WTC11 (cell line): ENCODE measurements around the gene LAMTOR4. TPM values are rescaled to one million over a fixed set of nuclear protein-coding genes. Genes with fewer than 3 reads are reported as not detected.
A peak's percentile ranks its signal among the peaks of the same experiment; 100 is the strongest.

Experiments used
- CBFB ChIP-seq: sonication (generic); formaldehyde crosslinking; IDR thresholded peaks from 2 replicates; pipeline ENCODE4 v1.8.1; 2022; ENCODE audit warnings: mild to moderate bottlenecking, low read depth, missing genetic modification reagents
- ELF4 ChIP-seq: sonication (generic); formaldehyde crosslinking; IDR thresholded peaks from 2 replicates; pipeline ENCODE4 v1.8.1; 2022; ENCODE audit warnings: low read depth, mild to moderate bottlenecking, moderate library complexity, missing genetic modification reagents
- FOXJ3 ChIP-seq: sonication (generic); formaldehyde crosslinking; IDR thresholded peaks from 2 replicates; pipeline ENCODE4 v1.9.0; 2021; ENCODE audit warnings: missing genetic modification reagents, mild to moderate bottlenecking, borderline replicate concordance
- GTF2I ChIP-seq: fragments of 250-450 bp; sonication (Bioruptor Pico); conservative IDR thresholded peaks from 2 replicates; pipeline ENCODE4 v1.4.0; 2021; ENCODE audit warnings: mild to moderate bottlenecking
- IRF2 ChIP-seq: sonication (generic); formaldehyde crosslinking; IDR thresholded peaks from 2 replicates; pipeline ENCODE4 v1.8.0; 2022; ENCODE audit warnings: low read depth, missing genetic modification reagents, borderline replicate concordance
- JAZF1 ChIP-seq: fragments of 250-450 bp; sonication (Bioruptor Pico); IDR thresholded peaks from 2 replicates; pipeline ENCODE4 v1.9.0; 2021; ENCODE audit warnings: moderate library complexity, mild to moderate bottlenecking, inconsistent platforms
- KAT7 ChIP-seq: sonication (generic); formaldehyde crosslinking; IDR thresholded peaks from 2 replicates; pipeline ENCODE4 v1.8.1; 2023; ENCODE audit warnings: missing genetic modification reagents, mild to moderate bottlenecking, borderline replicate concordance
- MYBL2 ChIP-seq: sonication (generic); formaldehyde crosslinking; IDR thresholded peaks from 2 replicates; pipeline ENCODE4 v1.8.1; 2023; ENCODE audit warnings: mild to moderate bottlenecking, moderate library complexity, missing genetic modification reagents
- NR1H2 ChIP-seq: sonication (generic); formaldehyde crosslinking; IDR thresholded peaks from 2 replicates; pipeline ENCODE4 v1.9.0; 2021; ENCODE audit warnings: mild to moderate bottlenecking, moderate library complexity, missing genetic modification reagents
- RELA ChIP-seq: sonication (generic); formaldehyde crosslinking; IDR thresholded peaks from 2 replicates; pipeline ENCODE4 v1.8.1; 2022; ENCODE audit warnings: missing genetic modification reagents, mild to moderate bottlenecking, borderline replicate concordance
- SMAD3 ChIP-seq: sonication (generic); formaldehyde crosslinking; IDR thresholded peaks from 2 replicates; pipeline ENCODE4 v1.8.0; 2022; ENCODE audit warnings: missing genetic modification reagents, mild to moderate bottlenecking, borderline replicate concordance
- SP1 ChIP-seq: sonication (generic); formaldehyde crosslinking; conservative IDR thresholded peaks from 2 replicates; pipeline ENCODE4 v1.8.1; 2022; ENCODE audit warnings: missing genetic modification reagents
- TCF7 ChIP-seq: sonication (generic); formaldehyde crosslinking; IDR thresholded peaks from 2 replicates; pipeline ENCODE4 v1.8.0; 2022; ENCODE audit warnings: mild to moderate bottlenecking, low read depth, missing genetic modification reagents, moderate library complexity
- ZBTB21 ChIP-seq: sonication (generic); formaldehyde crosslinking; IDR thresholded peaks from 2 replicates; pipeline ENCODE4 v1.8.1; 2023; ENCODE audit warnings: mild to moderate bottlenecking, missing genetic modification reagents, borderline replicate concordance
- ZNF232 ChIP-seq: sonication (generic); formaldehyde crosslinking; IDR thresholded peaks from 2 replicates; pipeline ENCODE4 v1.8.0; 2022; ENCODE audit warnings: mild to moderate bottlenecking, missing genetic modification reagents
- total RNA-seq: library from RNA; stranded (reverse); gene quantifications from 3 replicates; pipeline ENCODE4 v1.2.3, GENCODE V29; 2021
- TF ChIP-seq, protein P1 (sequence below): sonication (generic); formaldehyde crosslinking; IDR thresholded peaks from 2 replicates; pipeline ENCODE4 v1.8.0; 2022; ENCODE audit warnings: mild to moderate bottlenecking, missing genetic modification reagents
- TF ChIP-seq, protein P2 (sequence below): fragments of 250-450 bp; sonication (Bioruptor Pico); IDR thresholded peaks from 2 replicates; pipeline ENCODE4 v1.9.0; 2021; ENCODE audit warnings: mild to moderate bottlenecking
- TF ChIP-seq, protein P3 (sequence below): sonication (generic); formaldehyde crosslinking; IDR thresholded peaks from 2 replicates; pipeline ENCODE4 v1.8.1; 2023; ENCODE audit warnings: mild to moderate bottlenecking, missing genetic modification reagents, moderate library complexity
- TF ChIP-seq, protein P4 (sequence below): sonication (generic); formaldehyde crosslinking; IDR thresholded peaks from 2 replicates; pipeline ENCODE4 v1.8.0; 2022; ENCODE audit warnings: missing genetic modification reagents
- TF ChIP-seq, protein P5 (sequence below): fragments of 250-450 bp; sonication (Bioruptor Pico); IDR thresholded peaks from 2 replicates; pipeline ENCODE4 v1.8.0; 2021; ENCODE audit warnings: mild to moderate bottlenecking
- TF ChIP-seq, protein P6 (sequence below): fragments of 250-450 bp; sonication (Bioruptor Pico); IDR thresholded peaks from 2 replicates; pipeline ENCODE4 v1.9.0; 2021; ENCODE audit warnings: moderate library complexity, mild to moderate bottlenecking, inconsistent platforms, borderline replicate concordance
- TF ChIP-seq, protein P7 (sequence below): sonication (generic); formaldehyde crosslinking; IDR thresholded peaks from 2 replicates; pipeline ENCODE4 v1.8.1; 2022; ENCODE audit warnings: low read depth, mild to moderate bottlenecking, moderate library complexity, missing genetic modification reagents, borderline replicate concordance
- TF ChIP-seq, protein P8 (sequence below): sonication (generic); formaldehyde crosslinking; IDR thresholded peaks from 2 replicates; pipeline ENCODE4 v1.8.1; 2022; ENCODE audit warnings: mild to moderate bottlenecking, missing genetic modification reagents, moderate library complexity, borderline replicate concordance

Gene LAMTOR4
- total RNA-seq, 1 experiment from 2014 or later: 199 TPM

DNA sequence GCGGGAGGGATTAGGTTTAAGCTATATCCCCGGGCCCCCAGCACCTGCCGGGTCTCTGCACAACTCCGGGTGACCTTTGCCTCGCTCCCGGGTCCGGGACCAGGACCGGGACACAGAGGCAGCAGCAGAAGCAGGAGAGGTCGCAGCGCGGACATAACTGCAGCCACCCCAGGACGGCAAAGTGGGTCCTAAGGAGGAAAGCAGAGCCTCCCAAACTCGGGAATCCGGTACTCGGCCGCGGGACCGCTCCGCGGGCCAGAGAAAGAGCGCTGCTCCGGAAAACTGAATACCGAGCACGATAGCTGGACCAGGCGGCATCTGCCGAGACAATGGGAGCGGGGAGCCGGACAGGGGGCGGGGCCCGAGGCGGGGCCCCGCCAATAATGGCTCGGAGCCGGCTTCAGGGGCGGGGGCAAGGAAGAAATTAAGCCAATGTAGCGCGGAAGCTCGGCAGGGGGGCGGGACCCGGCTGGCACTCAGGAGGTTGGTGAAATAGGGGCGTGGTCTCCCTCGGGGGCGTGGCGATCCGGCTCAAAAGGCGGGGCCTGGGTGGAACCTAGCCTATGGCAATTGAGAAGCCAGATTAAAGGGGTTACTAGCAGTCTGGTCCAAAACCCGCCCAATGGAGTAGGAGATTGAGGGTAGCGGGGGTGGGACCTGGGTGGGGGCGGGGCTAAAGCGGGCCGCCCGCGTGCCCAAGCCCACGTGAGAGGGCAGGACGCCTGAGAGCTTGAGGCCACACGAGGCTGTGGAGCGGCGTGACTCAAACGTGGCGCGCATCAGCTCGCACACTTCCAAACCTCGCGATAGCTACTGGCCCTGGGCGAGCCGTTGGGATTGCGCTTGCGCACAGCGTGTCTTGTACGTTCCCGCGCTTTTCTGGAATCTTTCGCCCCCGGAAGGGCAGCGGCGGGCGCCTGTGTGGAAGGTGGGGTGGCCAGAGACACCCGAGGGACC lies 28.6 kb downstream of the LAMTOR4 start, which contains the start of the genes GPC2 and STAG3 (continued):
- TF ChIP-seq, protein P1, sequence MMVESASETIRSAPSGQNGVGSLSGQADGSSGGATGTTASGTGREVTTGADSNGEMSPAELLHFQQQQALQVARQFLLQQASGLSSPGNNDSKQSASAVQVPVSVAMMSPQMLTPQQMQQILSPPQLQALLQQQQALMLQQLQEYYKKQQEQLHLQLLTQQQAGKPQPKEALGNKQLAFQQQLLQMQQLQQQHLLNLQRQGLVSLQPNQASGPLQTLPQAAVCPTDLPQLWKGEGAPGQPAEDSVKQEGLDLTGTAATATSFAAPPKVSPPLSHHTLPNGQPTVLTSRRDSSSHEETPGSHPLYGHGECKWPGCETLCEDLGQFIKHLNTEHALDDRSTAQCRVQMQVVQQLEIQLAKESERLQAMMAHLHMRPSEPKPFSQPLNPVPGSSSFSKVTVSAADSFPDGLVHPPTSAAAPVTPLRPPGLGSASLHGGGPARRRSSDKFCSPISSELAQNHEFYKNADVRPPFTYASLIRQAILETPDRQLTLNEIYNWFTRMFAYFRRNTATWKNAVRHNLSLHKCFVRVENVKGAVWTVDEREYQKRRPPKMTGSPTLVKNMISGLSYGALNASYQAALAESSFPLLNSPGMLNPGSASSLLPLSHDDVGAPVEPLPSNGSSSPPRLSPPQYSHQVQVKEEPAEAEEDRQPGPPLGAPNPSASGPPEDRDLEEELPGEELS (CRISPR knock-in tag): peak; percentile 99
- TF ChIP-seq RELA (CRISPR knock-in tag): peak; percentile 97
- TF ChIP-seq, protein P2, sequence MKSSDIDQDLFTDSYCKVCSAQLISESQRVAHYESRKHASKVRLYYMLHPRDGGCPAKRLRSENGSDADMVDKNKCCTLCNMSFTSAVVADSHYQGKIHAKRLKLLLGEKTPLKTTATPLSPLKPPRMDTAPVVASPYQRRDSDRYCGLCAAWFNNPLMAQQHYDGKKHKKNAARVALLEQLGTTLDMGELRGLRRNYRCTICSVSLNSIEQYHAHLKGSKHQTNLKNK (CRISPR knock-in tag): no peak
- TF ChIP-seq, protein P3, sequence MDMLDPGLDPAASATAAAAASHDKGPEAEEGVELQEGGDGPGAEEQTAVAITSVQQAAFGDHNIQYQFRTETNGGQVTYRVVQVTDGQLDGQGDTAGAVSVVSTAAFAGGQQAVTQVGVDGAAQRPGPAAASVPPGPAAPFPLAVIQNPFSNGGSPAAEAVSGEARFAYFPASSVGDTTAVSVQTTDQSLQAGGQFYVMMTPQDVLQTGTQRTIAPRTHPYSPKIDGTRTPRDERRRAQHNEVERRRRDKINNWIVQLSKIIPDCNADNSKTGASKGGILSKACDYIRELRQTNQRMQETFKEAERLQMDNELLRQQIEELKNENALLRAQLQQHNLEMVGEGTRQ (CRISPR knock-in tag): peak; percentile 83
- no peak for TF ChIP-seq GTF2I
- TF ChIP-seq MYBL2 (CRISPR knock-in tag): peak; percentile 97
- TF ChIP-seq, protein P4, sequence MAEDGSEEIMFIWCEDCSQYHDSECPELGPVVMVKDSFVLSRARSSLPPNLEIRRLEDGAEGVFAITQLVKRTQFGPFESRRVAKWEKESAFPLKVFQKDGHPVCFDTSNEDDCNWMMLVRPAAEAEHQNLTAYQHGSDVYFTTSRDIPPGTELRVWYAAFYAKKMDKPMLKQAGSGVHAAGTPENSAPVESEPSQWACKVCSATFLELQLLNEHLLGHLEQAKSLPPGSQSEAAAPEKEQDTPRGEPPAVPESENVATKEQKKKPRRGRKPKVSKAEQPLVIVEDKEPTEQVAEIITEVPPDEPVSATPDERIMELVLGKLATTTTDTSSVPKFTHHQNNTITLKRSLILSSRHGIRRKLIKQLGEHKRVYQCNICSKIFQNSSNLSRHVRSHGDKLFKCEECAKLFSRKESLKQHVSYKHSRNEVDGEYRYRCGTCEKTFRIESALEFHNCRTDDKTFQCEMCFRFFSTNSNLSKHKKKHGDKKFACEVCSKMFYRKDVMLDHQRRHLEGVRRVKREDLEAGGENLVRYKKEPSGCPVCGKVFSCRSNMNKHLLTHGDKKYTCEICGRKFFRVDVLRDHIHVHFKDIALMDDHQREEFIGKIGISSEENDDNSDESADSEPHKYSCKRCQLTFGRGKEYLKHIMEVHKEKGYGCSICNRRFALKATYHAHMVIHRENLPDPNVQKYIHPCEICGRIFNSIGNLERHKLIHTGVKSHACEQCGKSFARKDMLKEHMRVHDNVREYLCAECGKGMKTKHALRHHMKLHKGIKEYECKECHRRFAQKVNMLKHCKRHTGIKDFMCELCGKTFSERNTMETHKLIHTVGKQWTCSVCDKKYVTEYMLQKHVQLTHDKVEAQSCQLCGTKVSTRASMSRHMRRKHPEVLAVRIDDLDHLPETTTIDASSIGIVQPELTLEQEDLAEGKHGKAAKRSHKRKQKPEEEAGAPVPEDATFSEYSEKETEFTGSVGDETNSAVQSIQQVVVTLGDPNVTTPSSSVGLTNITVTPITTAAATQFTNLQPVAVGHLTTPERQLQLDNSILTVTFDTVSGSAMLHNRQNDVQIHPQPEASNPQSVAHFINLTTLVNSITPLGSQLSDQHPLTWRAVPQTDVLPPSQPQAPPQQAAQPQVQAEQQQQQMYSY: peak; percentile 73
- TF ChIP-seq, protein P5, sequence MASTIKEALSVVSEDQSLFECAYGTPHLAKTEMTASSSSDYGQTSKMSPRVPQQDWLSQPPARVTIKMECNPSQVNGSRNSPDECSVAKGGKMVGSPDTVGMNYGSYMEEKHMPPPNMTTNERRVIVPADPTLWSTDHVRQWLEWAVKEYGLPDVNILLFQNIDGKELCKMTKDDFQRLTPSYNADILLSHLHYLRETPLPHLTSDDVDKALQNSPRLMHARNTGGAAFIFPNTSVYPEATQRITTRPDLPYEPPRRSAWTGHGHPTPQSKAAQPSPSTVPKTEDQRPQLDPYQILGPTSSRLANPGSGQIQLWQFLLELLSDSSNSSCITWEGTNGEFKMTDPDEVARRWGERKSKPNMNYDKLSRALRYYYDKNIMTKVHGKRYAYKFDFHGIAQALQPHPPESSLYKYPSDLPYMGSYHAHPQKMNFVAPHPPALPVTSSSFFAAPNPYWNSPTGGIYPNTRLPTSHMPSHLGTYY (CRISPR knock-in tag): no peak
- peak; percentile 98 for TF ChIP-seq ZNF232
- TF ChIP-seq SMAD3 (CRISPR knock-in tag): peak; percentile 97
- peak; percentile 69; the same call in 1 of the 2 replicates for TF ChIP-seq CBFB (CRISPR knock-in tag)
- TF ChIP-seq, protein P6, sequence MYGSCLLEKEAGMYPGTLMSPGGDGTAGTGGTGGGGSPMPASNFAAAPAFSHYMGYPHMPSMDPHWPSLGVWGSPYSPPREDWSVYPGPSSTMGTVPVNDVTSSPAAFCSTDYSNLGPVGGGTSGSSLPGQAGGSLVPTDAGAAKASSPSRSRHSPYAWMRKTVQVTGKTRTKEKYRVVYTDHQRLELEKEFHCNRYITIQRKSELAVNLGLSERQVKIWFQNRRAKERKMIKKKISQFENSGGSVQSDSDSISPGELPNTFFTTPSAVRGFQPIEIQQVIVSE: no peak
- TF ChIP-seq KAT7 (CRISPR knock-in tag): no peak
- TF ChIP-seq, protein P7, sequence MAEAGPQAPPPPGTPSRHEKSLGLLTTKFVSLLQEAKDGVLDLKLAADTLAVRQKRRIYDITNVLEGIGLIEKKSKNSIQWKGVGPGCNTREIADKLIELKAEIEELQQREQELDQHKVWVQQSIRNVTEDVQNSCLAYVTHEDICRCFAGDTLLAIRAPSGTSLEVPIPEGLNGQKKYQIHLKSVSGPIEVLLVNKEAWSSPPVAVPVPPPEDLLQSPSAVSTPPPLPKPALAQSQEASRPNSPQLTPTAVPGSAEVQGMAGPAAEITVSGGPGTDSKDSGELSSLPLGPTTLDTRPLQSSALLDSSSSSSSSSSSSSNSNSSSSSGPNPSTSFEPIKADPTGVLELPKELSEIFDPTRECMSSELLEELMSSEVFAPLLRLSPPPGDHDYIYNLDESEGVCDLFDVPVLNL (CRISPR knock-in tag): peak; percentile 90
- TF ChIP-seq, protein P8, sequence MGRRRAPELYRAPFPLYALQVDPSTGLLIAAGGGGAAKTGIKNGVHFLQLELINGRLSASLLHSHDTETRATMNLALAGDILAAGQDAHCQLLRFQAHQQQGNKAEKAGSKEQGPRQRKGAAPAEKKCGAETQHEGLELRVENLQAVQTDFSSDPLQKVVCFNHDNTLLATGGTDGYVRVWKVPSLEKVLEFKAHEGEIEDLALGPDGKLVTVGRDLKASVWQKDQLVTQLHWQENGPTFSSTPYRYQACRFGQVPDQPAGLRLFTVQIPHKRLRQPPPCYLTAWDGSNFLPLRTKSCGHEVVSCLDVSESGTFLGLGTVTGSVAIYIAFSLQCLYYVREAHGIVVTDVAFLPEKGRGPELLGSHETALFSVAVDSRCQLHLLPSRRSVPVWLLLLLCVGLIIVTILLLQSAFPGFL (CRISPR knock-in tag): peak; percentile 69; the same call in 1 of the 2 replicates
- no peak for TF ChIP-seq JAZF1 (CRISPR knock-in tag)
- TF ChIP-seq NR1H2 (CRISPR knock-in tag): 0 out of 2 replicates have a peak, but pooled peaks have one; percentile 39
- peak; percentile 80 for TF ChIP-seq SP1 (CRISPR knock-in tag)
- TF ChIP-seq IRF2: 0 out of 2 replicates have a peak, but pooled peaks have one; percentile 83
- peak; percentile 79; the same call in 1 of the 2 replicates for TF ChIP-seq ELF4 (CRISPR knock-in tag)
- peak; percentile 94 for TF ChIP-seq ZBTB21 (CRISPR knock-in tag)
- peak; percentile 96; the same call in 1 of the 2 replicates for TF ChIP-seq TCF7
- 0 out of 2 replicates have a peak, but pooled peaks have one; percentile 36 for TF ChIP-seq FOXJ3 (CRISPR knock-in tag)
